ENCODE data around the gene CA6. TPM values are rescaled to one million over a fixed set of nuclear protein-coding genes. Genes with fewer than 3 reads are reported as not detected.

CA6 gene
- total RNA-seq, 1 experiment from 2014 or later = not detected

DNA sequence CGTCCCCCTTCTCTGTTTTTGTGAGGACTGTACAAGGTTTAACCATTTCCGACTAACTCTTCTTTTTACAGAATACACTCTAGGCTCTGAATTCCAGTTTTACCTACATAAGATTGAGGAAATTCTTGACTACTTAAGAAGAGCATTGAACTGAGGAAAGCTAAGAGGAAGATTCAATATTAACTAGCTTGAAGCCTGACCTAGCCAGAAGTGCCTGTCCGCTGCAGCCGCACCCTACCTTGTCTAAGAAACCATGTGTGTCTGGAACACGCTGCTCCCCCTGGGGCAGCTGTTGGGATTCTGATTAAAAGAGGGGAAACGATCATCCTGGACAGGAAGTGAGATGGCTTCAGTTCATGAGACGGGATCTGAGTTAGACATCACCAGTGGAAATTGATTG is 28.9 kb downstream of the CA6 start:
- POLR2A ChIA-PET = no interaction called here
- ATAC-seq (no peak), DNase-seq (ENCODE audit: low read depth, low spot score) (no peak)
- Histone ChIP-seq H3K27ac (ENCODE audit: low read length) (no peak overlapping the region), H3K4me3 (ENCODE audit: low read depth in 2 of 2, low read length in 2 of 2) (no peak overlapping the region), H3K9me3 (ENCODE audit: control insufficient read depth, insufficient read depth, low read depth, low read length) (no peaks in the 10 kb centered on the region), H3K4me1 (ENCODE audit: control insufficient read depth, insufficient read depth, low read length) (no peaks in the 10 kb centered on the region), H3K27me3 (ENCODE audit: control insufficient read depth, insufficient read depth, low read length) (no peaks in the 10 kb centered on the region), H3K36me3 (ENCODE audit: control insufficient read depth, insufficient read depth, low read length) (no peaks in the 10 kb centered on the region)
- intact Hi-C loops (cut with micrococcal nuclease; ENCODE audit: unreplicated experiment) (no loop called here), in situ Hi-C loops (cut with HindIII; ENCODE audit: low pct_unique_long_range_greater_than_20kb, low sequenced_read_pairs) (no loop called here)
- CTCF ChIA-PET = no interaction called here
- TF ChIP-seq, protein P1, sequence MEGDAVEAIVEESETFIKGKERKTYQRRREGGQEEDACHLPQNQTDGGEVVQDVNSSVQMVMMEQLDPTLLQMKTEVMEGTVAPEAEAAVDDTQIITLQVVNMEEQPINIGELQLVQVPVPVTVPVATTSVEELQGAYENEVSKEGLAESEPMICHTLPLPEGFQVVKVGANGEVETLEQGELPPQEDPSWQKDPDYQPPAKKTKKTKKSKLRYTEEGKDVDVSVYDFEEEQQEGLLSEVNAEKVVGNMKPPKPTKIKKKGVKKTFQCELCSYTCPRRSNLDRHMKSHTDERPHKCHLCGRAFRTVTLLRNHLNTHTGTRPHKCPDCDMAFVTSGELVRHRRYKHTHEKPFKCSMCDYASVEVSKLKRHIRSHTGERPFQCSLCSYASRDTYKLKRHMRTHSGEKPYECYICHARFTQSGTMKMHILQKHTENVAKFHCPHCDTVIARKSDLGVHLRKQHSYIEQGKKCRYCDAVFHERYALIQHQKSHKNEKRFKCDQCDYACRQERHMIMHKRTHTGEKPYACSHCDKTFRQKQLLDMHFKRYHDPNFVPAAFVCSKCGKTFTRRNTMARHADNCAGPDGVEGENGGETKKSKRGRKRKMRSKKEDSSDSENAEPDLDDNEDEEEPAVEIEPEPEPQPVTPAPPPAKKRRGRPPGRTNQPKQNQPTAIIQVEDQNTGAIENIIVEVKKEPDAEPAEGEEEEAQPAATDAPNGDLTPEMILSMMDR (IDR thresholded peaks at IDR 0.05) = no peak
- TF ChIP-seq TCF7L2 (IDR thresholded peaks at IDR 0.05; ENCODE audit: low read depth, low read length) = no peak
- no peak for TF ChIP-seq SIN3A (IDR thresholded peaks at IDR 0.05; ENCODE audit: borderline replicate concordance, insufficient read depth, low read depth, low read length)
- no peak for TF ChIP-seq POLR2AphosphoS5 (IDR thresholded peaks at IDR 0.05; ENCODE audit: low read depth, low read length)
- TF ChIP-seq, protein P2, sequence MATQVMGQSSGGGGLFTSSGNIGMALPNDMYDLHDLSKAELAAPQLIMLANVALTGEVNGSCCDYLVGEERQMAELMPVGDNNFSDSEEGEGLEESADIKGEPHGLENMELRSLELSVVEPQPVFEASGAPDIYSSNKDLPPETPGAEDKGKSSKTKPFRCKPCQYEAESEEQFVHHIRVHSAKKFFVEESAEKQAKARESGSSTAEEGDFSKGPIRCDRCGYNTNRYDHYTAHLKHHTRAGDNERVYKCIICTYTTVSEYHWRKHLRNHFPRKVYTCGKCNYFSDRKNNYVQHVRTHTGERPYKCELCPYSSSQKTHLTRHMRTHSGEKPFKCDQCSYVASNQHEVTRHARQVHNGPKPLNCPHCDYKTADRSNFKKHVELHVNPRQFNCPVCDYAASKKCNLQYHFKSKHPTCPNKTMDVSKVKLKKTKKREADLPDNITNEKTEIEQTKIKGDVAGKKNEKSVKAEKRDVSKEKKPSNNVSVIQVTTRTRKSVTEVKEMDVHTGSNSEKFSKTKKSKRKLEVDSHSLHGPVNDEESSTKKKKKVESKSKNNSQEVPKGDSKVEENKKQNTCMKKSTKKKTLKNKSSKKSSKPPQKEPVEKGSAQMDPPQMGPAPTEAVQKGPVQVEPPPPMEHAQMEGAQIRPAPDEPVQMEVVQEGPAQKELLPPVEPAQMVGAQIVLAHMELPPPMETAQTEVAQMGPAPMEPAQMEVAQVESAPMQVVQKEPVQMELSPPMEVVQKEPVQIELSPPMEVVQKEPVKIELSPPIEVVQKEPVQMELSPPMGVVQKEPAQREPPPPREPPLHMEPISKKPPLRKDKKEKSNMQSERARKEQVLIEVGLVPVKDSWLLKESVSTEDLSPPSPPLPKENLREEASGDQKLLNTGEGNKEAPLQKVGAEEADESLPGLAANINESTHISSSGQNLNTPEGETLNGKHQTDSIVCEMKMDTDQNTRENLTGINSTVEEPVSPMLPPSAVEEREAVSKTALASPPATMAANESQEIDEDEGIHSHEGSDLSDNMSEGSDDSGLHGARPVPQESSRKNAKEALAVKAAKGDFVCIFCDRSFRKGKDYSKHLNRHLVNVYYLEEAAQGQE (IDR thresholded peaks at IDR 0.05; ENCODE audit: insufficient read depth in 1 of 2, low read depth in 2 of 2, low read length in 1 of 2) = no peak
- BruUV-seq (replicated peaks) = no TSS peak

DNA sequence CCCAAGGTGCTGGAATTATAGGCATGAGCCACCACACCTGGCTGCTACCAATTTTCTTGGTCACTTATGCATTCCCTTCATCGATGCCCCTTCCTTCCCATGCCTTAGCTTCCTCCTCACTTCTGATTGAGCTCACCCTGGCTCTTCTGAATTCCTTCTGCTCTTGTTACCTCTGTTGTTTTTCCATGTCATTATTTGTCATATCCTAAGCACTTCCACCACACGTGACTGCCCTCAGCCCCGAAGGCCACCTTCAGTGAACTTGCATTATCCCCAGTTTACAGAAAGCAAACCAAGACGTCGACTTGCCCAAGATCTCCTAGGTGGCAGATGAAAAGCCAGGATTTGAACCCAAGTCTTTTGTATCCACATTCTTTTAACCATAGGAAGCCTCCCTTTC is 30.7 kb downstream of the CA6 start:
- H3K27ac ChIP-seq (ENCODE audit: low read length) = no peak overlapping the region
- ChIA-PET CTCF (no interaction called here), POLR2A (no interaction called here)
- in situ Hi-C loops (cut with HindIII; ENCODE audit: low pct_unique_long_range_greater_than_20kb, low sequenced_read_pairs) = no loop called here
- H3K36me3 ChIP-seq (ENCODE audit: control insufficient read depth, insufficient read depth, low read length) = no peaks in the 10 kb centered on the region
- TF ChIP-seq, protein P1 (IDR thresholded peaks at IDR 0.05) = no peak
- BruUV-seq (replicated peaks) = no TSS peak
- ATAC-seq (no peak), DNase-seq (ENCODE audit: low read depth, low spot score) (no peak)
- intact Hi-C loops (cut with micrococcal nuclease; ENCODE audit: unreplicated experiment) = no loop called here
- H3K4me3 ChIP-seq (ENCODE audit: low read depth in 2 of 2, low read length in 2 of 2) = no peak overlapping the region
- H3K9me3 ChIP-seq (ENCODE audit: control insufficient read depth, insufficient read depth, low read depth, low read length) = no peaks in the 10 kb centered on the region
- no peaks in the 10 kb centered on the region for H3K4me1 ChIP-seq (ENCODE audit: control insufficient read depth, insufficient read depth, low read length)
- H3K27me3 ChIP-seq (ENCODE audit: control insufficient read depth, insufficient read depth, low read length) = no peaks in the 10 kb centered on the region
